Liver (tissue), 3 donors: ENCODE measurements around the gene TCF19.

ENCODE experiments used
- CTCF ChIP-seq: fragments of 150-350 bp; IDR thresholded peaks from 2 replicates; pipeline ENCODE4 v1.5.1; 2017; ENCODE audit warnings: improper control_type of control experiment, low read depth, low read length; ENCODE audit not compliant: missing input control
- EGR1 ChIP-seq, 2 donors: IDR thresholded peaks; 2 replicates each; pipeline ENCODE4 v1.6.1; 2016 to 2018; ENCODE audit warnings: antibody characterized with exemption in 2 of 2, low read depth in 2 of 2
- GABPA ChIP-seq, 2 donors: IDR thresholded peaks in 1 of 2; conservative IDR thresholded peaks in 1 of 2; 2 replicates each; pipeline ENCODE4 v1.6.1; 2016; ENCODE audit warnings: antibody characterized with exemption in 2 of 2, mild to moderate bottlenecking in 1 of 2, moderate library complexity in 1 of 2
- HNF4G ChIP-seq: IDR thresholded peaks from 2 replicates; pipeline ENCODE4 v1.6.1; 2016; ENCODE audit warnings: antibody characterized with exemption
- JUND ChIP-seq, 2 donors: IDR thresholded peaks; 2 replicates each; pipeline ENCODE4 v1.6.1; 2016; ENCODE audit warnings: antibody characterized with exemption in 2 of 2
- MAX ChIP-seq: IDR thresholded peaks from 2 replicates; pipeline ENCODE4 v1.6.1; 2016; ENCODE audit warnings: antibody characterized with exemption
- NR2F2 ChIP-seq: IDR thresholded peaks from 2 replicates; pipeline ENCODE4 v1.6.1; 2016; ENCODE audit warnings: antibody characterized with exemption
- RAD21 ChIP-seq, 2 donors: IDR thresholded peaks; 2 replicates each; pipeline ENCODE4 v1.6.1; 2016; ENCODE audit warnings: antibody characterized with exemption in 2 of 2, mild to moderate bottlenecking in 2 of 2
- REST ChIP-seq: IDR thresholded peaks from 2 replicates; pipeline ENCODE4 v1.6.1; 2016; ENCODE audit warnings: antibody characterized with exemption, mild to moderate bottlenecking
- SP1 ChIP-seq: IDR thresholded peaks from 2 replicates; pipeline ENCODE4 v1.6.1; 2018; ENCODE audit warnings: antibody characterized with exemption, mild to moderate bottlenecking
- TAF1 ChIP-seq: conservative IDR thresholded peaks from 2 replicates; pipeline ENCODE4 v1.6.1; 2016; ENCODE audit warnings: antibody characterized with exemption, mild to moderate bottlenecking
- TF ChIP-seq, protein P1 (sequence below): IDR thresholded peaks from 2 replicates; pipeline ENCODE4 v1.6.1; 2016; ENCODE audit warnings: antibody characterized with exemption
- donor health status: healthy.
- donor health status: healthy.

DNA sequence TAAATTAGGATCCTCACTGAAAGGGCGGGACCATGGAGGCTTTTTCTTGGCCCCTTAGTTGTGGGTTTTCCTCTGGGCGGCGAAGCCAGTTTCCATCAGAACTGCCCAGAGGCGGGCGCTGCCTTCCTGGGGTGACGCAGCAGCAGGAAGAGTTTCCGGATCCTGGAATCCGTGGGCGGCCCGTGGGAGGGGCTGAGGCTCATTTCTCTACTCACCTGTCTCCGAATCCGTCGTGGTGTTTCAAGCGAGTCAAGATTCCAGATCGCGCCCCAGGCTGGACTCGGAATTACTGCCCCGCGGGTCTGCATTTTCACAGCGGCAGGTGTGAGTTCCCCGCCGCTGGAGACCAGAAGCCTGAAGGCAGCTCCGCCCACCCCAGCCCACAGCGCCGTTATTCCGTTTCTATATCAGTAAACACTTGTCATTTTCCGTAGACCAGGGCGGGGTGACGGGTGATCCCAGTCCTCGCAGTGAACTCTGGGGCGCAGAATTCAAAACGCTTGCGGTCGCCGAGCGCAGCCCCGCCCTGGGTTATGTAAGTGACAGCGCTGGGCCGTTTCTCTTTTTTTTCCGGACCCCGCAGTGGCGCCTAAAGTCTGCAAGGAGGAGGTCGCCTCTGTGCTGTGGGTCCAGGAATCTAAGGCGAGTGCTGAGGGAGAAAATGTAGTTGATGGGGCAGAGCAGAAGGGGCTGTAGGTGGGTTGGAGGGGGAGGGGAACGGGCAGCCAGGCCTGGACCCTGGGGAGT, 39.3 kb downstream of the TCF19 start:
- peak; percentile 40 for TF ChIP-seq MAX
- TF ChIP-seq CTCF = no peak
- peak; percentile 67 for TF ChIP-seq REST
- TF ChIP-seq TAF1 = no peak
- TF ChIP-seq, protein P1, sequence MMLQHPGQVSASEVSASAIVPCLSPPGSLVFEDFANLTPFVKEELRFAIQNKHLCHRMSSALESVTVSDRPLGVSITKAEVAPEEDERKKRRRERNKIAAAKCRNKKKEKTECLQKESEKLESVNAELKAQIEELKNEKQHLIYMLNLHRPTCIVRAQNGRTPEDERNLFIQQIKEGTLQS = peak; percentile 42
- TF ChIP-seq JUND (IDR thresholded peaks at IDR 0.05) = no peak
- TF ChIP-seq EGR1 (IDR thresholded peaks at IDR 0.05; ENCODE audit: low read depth in 2 of 2) = peak; percentile 98 to 99
- TF ChIP-seq SP1 = peak; percentile 69
- TF ChIP-seq RAD21 (IDR thresholded peaks at IDR 0.05) = no peak
- no peak for TF ChIP-seq HNF4G
- peak; percentile 57 to 83 for TF ChIP-seq GABPA (IDR thresholded peaks at IDR 0.05 in 1 of 2, conservative IDR thresholded peaks at IDR 0.05 in 1 of 2)
- peak; percentile 66 for TF ChIP-seq NR2F2
